ENCODE measurements around the gene ELP6. TPM values are rescaled to one million over a fixed set of nuclear protein-coding genes. Genes with fewer than 3 reads are reported as not detected.

ELP6 gene
- total RNA-seq, 2 experiments from 2014 or later = 11.0 to 12.3 TPM

DNA sequence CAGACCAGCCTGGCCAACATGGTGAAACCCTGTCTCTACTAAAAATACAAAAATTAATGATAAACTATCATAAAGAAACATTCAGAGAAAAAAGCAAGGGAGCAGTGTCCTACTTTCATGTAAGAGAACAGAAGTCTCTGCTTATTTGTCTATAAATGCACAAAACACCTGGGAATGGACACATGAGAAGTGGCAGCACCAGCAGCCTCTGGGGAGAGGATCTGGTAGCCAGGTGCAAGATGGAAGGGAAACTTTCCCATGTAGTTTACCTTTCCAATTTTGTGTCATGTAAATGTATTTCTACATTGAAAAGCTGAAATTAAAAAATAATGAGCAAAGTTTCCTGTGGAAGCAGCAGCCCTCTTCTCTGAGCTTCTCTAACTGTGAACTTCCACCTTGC, 56.5 kb downstream of the ELP6 start:
- no peak for ATAC-seq (ENCODE audit: poor library complexity)
- Histone ChIP-seq H3K27me3 (ENCODE audit: control insufficient read depth in 1 of 2, insufficient read depth in 2 of 2, low read length in 2 of 2) (no peaks in the 10 kb centered on the region), H3K27ac (ENCODE audit: low read depth in 1 of 2, low read length in 2 of 2) (no peak overlapping the region), H3K36me3 (ENCODE audit: insufficient read depth, low read length) (peaks cover 2% of the 10 kb centered on the region), H3K4me1 (ENCODE audit: insufficient read depth, low read length) (peaks cover 3% of the 10 kb centered on the region), H3K9me3 (ENCODE audit: control insufficient read depth in 1 of 2, insufficient read depth in 1 of 2, low read length in 2 of 2) (peaks cover 0 to 13% of the 10 kb centered on the region in 2 experiments), H3K4me3 (ENCODE audit: low read length) (no peak overlapping the region)
- TF ChIP-seq, protein P1, sequence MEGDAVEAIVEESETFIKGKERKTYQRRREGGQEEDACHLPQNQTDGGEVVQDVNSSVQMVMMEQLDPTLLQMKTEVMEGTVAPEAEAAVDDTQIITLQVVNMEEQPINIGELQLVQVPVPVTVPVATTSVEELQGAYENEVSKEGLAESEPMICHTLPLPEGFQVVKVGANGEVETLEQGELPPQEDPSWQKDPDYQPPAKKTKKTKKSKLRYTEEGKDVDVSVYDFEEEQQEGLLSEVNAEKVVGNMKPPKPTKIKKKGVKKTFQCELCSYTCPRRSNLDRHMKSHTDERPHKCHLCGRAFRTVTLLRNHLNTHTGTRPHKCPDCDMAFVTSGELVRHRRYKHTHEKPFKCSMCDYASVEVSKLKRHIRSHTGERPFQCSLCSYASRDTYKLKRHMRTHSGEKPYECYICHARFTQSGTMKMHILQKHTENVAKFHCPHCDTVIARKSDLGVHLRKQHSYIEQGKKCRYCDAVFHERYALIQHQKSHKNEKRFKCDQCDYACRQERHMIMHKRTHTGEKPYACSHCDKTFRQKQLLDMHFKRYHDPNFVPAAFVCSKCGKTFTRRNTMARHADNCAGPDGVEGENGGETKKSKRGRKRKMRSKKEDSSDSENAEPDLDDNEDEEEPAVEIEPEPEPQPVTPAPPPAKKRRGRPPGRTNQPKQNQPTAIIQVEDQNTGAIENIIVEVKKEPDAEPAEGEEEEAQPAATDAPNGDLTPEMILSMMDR (IDR thresholded peaks at IDR 0.05) = no peak
- Mint-ChIP-seq H3K4me1 (ENCODE audit: low read depth) (peaks cover 42% of the 10 kb centered on the region), H3K4me3 (no peak overlapping the region), H3K27me3 (no peaks in the 10 kb centered on the region), H3K36me3 (ENCODE audit: low read depth) (peaks cover 20% of the 10 kb centered on the region), H3K27ac (no peak overlapping the region), H3K9me3 (peaks cover 3% of the 10 kb centered on the region)
- no peak for DNase-seq
- POLR2A ChIA-PET = no interaction called here
- intact Hi-C loops (cut with DNase I, micrococcal nuclease) = no loop called here
- CTCF ChIA-PET = no interaction called here

DNA sequence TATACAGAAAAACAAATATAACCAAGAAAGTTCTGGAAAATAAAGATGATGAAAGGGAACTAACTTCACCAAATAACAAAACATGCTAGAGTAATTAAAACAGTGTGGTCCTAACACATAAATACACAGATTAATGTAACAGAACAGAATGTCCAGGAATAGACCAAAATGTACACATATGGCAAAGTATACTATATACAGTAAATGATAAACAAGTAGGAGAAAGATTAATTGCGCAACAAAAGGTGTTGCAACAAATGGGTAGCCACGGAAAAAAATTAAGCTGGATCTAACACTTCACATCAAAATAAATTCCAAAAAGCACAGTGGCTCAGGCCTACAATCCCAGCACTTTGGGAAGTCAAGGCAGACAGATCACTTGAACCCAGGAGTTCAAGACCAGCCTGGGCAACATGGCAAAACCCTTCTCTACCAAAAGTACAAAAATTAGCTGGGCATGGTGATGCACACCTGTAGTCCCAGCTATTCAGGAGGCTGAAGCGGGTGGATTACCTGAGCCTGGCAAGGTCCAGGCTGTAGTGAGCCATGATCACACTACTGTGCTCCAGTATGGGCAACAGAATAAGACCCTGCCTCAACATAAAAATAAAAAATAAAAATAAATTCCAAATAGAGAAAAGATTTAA, 57.6 kb downstream of the ELP6 start:
- CTCF ChIA-PET = no interaction called here
- H3K36me3 Mint-ChIP-seq (ENCODE audit: low read depth) = peaks cover 20% of the 10 kb centered on the region
- POLR2A ChIA-PET = no interaction called here

DNA sequence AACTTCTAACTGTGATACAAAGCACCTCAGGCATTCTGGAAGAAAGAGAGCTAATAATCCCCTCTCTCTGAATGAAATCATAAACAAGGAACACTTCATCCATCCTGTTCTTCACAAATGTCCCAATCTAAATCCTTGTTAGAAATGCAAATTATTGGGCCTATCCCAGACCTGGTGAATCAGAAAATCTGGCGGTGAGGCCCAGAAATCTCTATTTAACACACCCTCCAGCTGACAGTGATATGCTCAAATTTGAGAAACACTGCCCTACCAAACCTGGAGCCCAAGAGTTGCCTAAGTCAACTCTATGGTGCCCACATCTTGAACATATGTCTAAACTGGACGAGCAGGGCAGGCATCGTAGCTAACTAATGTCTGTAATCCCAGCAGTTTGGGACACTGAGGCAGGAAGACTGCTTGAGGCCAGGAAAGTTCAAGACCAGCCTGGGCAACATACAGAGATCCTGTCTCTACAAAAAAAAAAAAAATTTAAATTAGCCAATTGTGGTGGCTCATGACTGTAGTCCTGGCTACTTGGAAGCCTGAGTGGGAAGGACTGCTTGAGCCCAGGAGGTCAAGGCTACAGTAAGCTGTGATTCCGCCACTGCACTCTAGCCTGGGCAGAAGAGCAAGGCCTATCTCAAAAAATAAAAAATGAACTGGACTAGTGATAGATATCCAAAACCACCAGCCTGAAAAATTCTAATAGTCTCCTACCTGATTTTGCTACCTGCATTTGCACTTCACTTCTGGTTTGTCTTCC, 60.9 kb downstream of the ELP6 start:
- no peak overlapping the region for H3K4me3 ChIP-seq (ENCODE audit: low read length)
- DNase-seq = no peak
- no peaks in the 10 kb centered on the region for H3K9me3 Mint-ChIP-seq
- H3K9me3 ChIP-seq (ENCODE audit: control insufficient read depth in 1 of 2, insufficient read depth in 1 of 2, low read length in 2 of 2) = no peaks in the 10 kb centered on the region
- no peak overlapping the region for H3K27ac Mint-ChIP-seq
- no peaks in the 10 kb centered on the region for H3K4me1 ChIP-seq (ENCODE audit: insufficient read depth, low read length)
- no peak overlapping the region for H3K27ac ChIP-seq (ENCODE audit: low read depth in 1 of 2, low read length in 2 of 2)
- ChIA-PET CTCF (interaction anchor here (0.6 kb wide), 1 partner anchor 50 kb away, joined by 3 read pairs; no protein-coding TSS in a partner anchor), POLR2A (no interaction called here)
- no peak for ATAC-seq (ENCODE audit: poor library complexity)
- H3K27me3 Mint-ChIP-seq = no peaks in the 10 kb centered on the region
- H3K36me3 ChIP-seq (ENCODE audit: insufficient read depth, low read length) = peaks cover 2% of the 10 kb centered on the region
- intact Hi-C loops (cut with DNase I, micrococcal nuclease) = no loop called here
- no peaks in the 10 kb centered on the region for H3K27me3 ChIP-seq (ENCODE audit: control insufficient read depth in 1 of 2, insufficient read depth in 2 of 2, low read length in 2 of 2)
- TF ChIP-seq, protein P1 (IDR thresholded peaks at IDR 0.05) = no peak
- no peak overlapping the region for H3K4me3 Mint-ChIP-seq
- H3K36me3 Mint-ChIP-seq (ENCODE audit: low read depth) = peaks cover 10% of the 10 kb centered on the region
- H3K4me1 Mint-ChIP-seq (ENCODE audit: low read depth) = peaks cover 46% of the 10 kb centered on the region

More for the DNA sequence above, 57.6 kb downstream of the ELP6 start:
- H3K27me3 ChIP-seq (ENCODE audit: control insufficient read depth in 1 of 2, insufficient read depth in 2 of 2, low read length in 2 of 2) = no peaks in the 10 kb centered on the region
- no peak overlapping the region for H3K4me3 ChIP-seq (ENCODE audit: low read length)
- DNase-seq (no peak), ATAC-seq (ENCODE audit: poor library complexity) (no peak)
- no peaks in the 10 kb centered on the region for H3K4me1 ChIP-seq (ENCODE audit: insufficient read depth, low read length)
- Mint-ChIP-seq H3K27ac (no peak overlapping the region), H3K27me3 (no peaks in the 10 kb centered on the region), H3K4me3 (no peak overlapping the region), H3K4me1 (ENCODE audit: low read depth) (peaks cover 42% of the 10 kb centered on the region), H3K9me3 (peaks cover 3% of the 10 kb centered on the region)
- peaks cover 0 to 13% of the 10 kb centered on the region in 2 experiments for H3K9me3 ChIP-seq (ENCODE audit: control insufficient read depth in 1 of 2, insufficient read depth in 1 of 2, low read length in 2 of 2)
- TF ChIP-seq, protein P1 (IDR thresholded peaks at IDR 0.05) = no peak
- H3K27ac ChIP-seq (ENCODE audit: low read depth in 1 of 2, low read length in 2 of 2) = no peak overlapping the region
- peaks cover 2% of the 10 kb centered on the region for H3K36me3 ChIP-seq (ENCODE audit: insufficient read depth, low read length)
- intact Hi-C loops (cut with DNase I, micrococcal nuclease) = no loop called here

Other genes with a start within 250 kb of the ELP6 start
- gene KIF9, start 230.9 kb downstream of the ELP6 start, total RNA-seq = 1 to 10 TPM; 8.0 to 9.2 TPM
- 10 to 100 TPM; 43.3 to 43.7 TPM for gene KLHL18, start 230.8 kb downstream of the ELP6 start, total RNA-seq
- 10 to 100 TPM; 27.3 to 35.7 TPM for gene PTPN23, start 132.7 kb downstream of the ELP6 start, total RNA-seq
- 10 to 100 TPM; 58.3 to 60.3 TPM for gene SCAP, start 37.8 kb downstream of the ELP6 start, total RNA-seq
- under 1 TPM in 1 of 2 experiments, not detected in 1; 0.39 TPM for gene CSPG5, start 65.2 kb upstream of the ELP6 start, total RNA-seq

All from CD4-positive, alpha-beta T cell (primary cell).